Right lobe of liver (tissue), 4 donors: ENCODE measurements around the gene SPATA18.

Experiments used
- POLR2A ChIP-seq: fragments of 450-650 bp; IDR thresholded peaks from one replicate; pipeline ENCODE4 v1.6.1; 2017; ENCODE audit warnings: antibody characterized with exemption, mild to moderate bottlenecking
- TF ChIP-seq, protein P1 (sequence below), 4 donors: fragments of 200-600 bp in 3 of 4; fragments of 450-650 bp in 1 of 4; IDR thresholded peaks; one replicate each; pipeline versions ENCODE4 v1.5.1 to v1.8.0; 2016 to 2022; ENCODE audit warnings: antibody characterized with exemption in 4 of 4, mild to moderate bottlenecking in 2 of 4
- donor health status: DM: no; HTN: no; CAD: no.
- donor health status: DM: no; HTN: no; CAD: no.
- donor health status: DM: no; HTN: yes; CAD: no.

DNA sequence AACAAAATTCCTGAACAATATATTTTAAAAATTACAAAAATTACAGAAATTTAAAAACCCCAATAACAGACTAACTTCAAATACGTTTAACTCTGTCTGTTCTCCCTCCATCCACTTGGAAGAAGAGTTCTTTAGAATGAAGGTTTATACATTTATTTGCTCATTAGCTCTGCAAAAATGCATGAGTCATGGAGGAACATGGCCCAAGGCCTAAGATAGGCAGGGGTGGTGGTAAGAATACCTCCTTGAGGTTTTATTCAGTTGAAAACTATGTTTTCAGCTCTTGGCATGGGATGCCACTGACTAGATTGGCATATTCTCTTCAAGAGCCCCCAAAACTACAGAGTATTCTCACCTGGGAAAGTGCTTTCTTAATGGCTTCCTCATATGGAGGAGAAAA lies 22.1 kb upstream of the SPATA18 start:
- TF ChIP-seq, protein P1, sequence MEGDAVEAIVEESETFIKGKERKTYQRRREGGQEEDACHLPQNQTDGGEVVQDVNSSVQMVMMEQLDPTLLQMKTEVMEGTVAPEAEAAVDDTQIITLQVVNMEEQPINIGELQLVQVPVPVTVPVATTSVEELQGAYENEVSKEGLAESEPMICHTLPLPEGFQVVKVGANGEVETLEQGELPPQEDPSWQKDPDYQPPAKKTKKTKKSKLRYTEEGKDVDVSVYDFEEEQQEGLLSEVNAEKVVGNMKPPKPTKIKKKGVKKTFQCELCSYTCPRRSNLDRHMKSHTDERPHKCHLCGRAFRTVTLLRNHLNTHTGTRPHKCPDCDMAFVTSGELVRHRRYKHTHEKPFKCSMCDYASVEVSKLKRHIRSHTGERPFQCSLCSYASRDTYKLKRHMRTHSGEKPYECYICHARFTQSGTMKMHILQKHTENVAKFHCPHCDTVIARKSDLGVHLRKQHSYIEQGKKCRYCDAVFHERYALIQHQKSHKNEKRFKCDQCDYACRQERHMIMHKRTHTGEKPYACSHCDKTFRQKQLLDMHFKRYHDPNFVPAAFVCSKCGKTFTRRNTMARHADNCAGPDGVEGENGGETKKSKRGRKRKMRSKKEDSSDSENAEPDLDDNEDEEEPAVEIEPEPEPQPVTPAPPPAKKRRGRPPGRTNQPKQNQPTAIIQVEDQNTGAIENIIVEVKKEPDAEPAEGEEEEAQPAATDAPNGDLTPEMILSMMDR (IDR thresholded peaks at IDR 0.05) = no peak
- TF ChIP-seq POLR2A = no peak
